DOHH2 (cell line): ENCODE results near the gene RUNX1.

Experiments
- EZH2phosphoT487 ChIP-seq: fragments of 200-600 bp; sonication (generic); IDR thresholded peaks from 2 replicates; pipeline ENCODE4 v1.6.1; 2017; ENCODE audit warnings: borderline replicate concordance, mild to moderate bottlenecking, antibody characterized with exemption, low read length, moderate library complexity, mixed read lengths
- TF ChIP-seq, protein P1 (sequence below): fragments of 200-600 bp; sonication (generic); IDR thresholded peaks from one replicate; pipeline ENCODE4 v1.5.1; 2014; ENCODE audit warnings: antibody characterized with exemption, mild to moderate bottlenecking, low read depth, low read length; ENCODE audit not compliant: poor library complexity, severe bottlenecking

DNA sequence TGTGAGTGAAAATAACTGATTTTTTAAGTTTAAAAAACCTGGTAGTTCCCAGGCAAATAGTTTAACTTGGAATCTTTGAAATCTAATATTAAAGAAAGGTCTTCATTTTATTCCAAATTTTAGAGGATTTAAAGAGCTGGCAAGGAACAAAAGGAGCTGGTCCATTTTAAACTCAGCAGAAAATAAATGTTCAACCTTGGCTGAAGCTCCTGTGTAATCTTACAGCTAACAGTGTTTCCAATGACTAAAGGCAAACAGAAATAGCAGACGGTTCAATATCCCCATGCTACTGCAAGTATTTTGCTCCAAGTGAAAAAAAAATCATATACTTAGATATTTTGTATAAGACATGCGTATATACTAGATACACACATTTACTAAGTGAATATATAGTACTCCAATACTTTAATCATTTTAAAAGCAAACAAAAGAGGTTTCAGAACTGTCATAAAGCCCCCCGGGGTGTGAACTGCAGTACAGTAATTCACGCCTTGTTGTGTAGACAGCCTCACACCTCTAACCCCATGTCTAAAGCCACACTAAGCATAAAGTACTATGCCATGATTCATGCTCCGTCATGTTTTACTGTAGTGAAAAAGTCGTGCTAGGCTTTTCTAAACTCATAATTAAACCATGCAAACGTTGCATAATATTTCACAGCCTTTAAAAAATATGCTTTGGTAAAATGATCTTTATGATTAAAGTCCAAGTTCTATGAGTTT, 248.1 kb downstream of the RUNX1 start:
- TF ChIP-seq, protein P1, sequence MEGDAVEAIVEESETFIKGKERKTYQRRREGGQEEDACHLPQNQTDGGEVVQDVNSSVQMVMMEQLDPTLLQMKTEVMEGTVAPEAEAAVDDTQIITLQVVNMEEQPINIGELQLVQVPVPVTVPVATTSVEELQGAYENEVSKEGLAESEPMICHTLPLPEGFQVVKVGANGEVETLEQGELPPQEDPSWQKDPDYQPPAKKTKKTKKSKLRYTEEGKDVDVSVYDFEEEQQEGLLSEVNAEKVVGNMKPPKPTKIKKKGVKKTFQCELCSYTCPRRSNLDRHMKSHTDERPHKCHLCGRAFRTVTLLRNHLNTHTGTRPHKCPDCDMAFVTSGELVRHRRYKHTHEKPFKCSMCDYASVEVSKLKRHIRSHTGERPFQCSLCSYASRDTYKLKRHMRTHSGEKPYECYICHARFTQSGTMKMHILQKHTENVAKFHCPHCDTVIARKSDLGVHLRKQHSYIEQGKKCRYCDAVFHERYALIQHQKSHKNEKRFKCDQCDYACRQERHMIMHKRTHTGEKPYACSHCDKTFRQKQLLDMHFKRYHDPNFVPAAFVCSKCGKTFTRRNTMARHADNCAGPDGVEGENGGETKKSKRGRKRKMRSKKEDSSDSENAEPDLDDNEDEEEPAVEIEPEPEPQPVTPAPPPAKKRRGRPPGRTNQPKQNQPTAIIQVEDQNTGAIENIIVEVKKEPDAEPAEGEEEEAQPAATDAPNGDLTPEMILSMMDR, result no peak
- no peak for TF ChIP-seq EZH2phosphoT487
